Glomerular visceral epithelial cell (primary cell): ENCODE measurements around the gene CAVIN2.

ENCODE experiments used
- DNase-seq: peaks from one replicate; pipeline ENCODE4 v3.0.0-alpha.2; 2016; ENCODE audit errors: extremely low spot score

CAVIN2 gene

GRCh38 chr2:191864628-191865374, 17.9 kb upstream of the CAVIN2 start:
- DNase-seq, result peak; percentile 51

- no peak for DNase-seq
Measured at GRCh38 chr2:191863988-191864387, 17.1 kb upstream of the CAVIN2 start.

GRCh38 chr2:191862156-191862775, 15.4 kb upstream of the CAVIN2 start:
- DNase-seq, result no peak

- no peak for DNase-seq
Measured at GRCh38 chr2:191860760-191861466, 14.0 kb upstream of the CAVIN2 start.

GRCh38 chr2:191859681-191860080, 12.8 kb upstream of the CAVIN2 start:
- DNase-seq, result no peak

GRCh38 chr2:191857886-191858285, 11.0 kb upstream of the CAVIN2 start:
- DNase-seq, result no peak

- no peak for DNase-seq
Measured at GRCh38 chr2:191857259-191857805, 10.4 kb upstream of the CAVIN2 start.

- DNase-seq, result no peak
Measured at GRCh38 chr2:191856111-191856876, 9.4 kb upstream of the CAVIN2 start.

GRCh38 chr2:191855382-191855781, 8.5 kb upstream of the CAVIN2 start:
- no peak for DNase-seq

GRCh38 chr2:191854382-191855372, 7.8 kb upstream of the CAVIN2 start:
- DNase-seq, result no peak

GRCh38 chr2:191853843-191854242, 7.0 kb upstream of the CAVIN2 start:
- DNase-seq, result no peak

- DNase-seq, result no peak
Measured at GRCh38 chr2:191851158-191851557, 4.3 kb upstream of the CAVIN2 start.

GRCh38 chr2:191848771-191849767, 2.2 kb upstream of the CAVIN2 start:
- DNase-seq, result no peak

GRCh38 chr2:191847764-191848163, 876 bp upstream of the CAVIN2 start:
- peak; percentile 46 for DNase-seq

- no peak for DNase-seq
Measured at GRCh38 chr2:191845876-191846514, 893 bp downstream of the CAVIN2 start.

- no peak for DNase-seq
Measured at GRCh38 chr2:191845248-191845715, 1.6 kb downstream of the CAVIN2 start.

- no peak for DNase-seq
Measured at GRCh38 chr2:191844706-191845105, 2.2 kb downstream of the CAVIN2 start.

- no peak for DNase-seq
Measured at GRCh38 chr2:191840921-191841320, 6.0 kb downstream of the CAVIN2 start.
